ENCODE data around the gene PRKRA.

DNA sequence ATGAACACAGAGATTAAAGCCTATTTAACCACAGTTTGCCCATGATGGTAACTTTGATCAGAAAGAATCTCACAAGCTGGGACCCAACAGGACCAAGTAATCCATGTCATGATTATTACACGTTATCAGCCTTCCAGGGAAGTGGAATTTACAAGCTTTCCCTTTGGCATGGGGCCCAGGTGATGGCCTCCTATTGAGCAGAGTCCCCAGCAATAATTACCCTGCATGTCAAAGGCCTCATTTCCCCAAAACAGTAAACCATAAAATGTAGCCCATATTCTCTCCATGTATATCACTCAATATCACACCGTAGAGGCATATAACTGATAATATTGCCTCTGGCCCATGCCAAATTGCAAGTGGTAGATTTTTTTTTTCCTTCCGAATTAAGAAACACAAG, 38.9 kb downstream of the PRKRA start:
- TF ChIP-seq, protein P1, sequence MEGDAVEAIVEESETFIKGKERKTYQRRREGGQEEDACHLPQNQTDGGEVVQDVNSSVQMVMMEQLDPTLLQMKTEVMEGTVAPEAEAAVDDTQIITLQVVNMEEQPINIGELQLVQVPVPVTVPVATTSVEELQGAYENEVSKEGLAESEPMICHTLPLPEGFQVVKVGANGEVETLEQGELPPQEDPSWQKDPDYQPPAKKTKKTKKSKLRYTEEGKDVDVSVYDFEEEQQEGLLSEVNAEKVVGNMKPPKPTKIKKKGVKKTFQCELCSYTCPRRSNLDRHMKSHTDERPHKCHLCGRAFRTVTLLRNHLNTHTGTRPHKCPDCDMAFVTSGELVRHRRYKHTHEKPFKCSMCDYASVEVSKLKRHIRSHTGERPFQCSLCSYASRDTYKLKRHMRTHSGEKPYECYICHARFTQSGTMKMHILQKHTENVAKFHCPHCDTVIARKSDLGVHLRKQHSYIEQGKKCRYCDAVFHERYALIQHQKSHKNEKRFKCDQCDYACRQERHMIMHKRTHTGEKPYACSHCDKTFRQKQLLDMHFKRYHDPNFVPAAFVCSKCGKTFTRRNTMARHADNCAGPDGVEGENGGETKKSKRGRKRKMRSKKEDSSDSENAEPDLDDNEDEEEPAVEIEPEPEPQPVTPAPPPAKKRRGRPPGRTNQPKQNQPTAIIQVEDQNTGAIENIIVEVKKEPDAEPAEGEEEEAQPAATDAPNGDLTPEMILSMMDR (IDR thresholded peaks at IDR 0.05): no peak
- TF ChIP-seq POLR2A (IDR thresholded peaks at IDR 0.05): no peak
